Islet precursor cell (in vitro differentiated cells): ENCODE measurements around the gene SHTN1.

Source experiments
- DNase-seq: peaks from one replicate; pipeline ENCODE4 v3.0.0-alpha.2; 2018

Gene SHTN1

DNA sequence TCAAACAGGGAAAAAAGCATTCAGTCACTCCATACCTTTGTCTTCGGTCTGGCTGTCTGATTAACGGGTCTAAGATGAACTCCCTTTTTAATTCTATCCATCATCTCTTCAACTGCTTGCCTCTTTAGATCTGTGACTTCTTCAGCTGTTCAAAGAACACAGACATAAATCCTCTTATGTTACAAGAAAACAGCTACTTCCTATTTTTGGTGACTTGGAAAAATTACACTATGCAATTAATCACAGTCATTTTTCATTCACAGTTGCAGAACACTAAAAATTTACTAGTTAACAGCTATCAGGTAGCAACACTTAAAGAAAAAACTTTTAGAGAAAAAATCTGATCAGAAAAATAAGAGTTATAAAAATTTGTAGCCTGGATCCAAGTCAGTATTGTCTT, 89.6 kb downstream of the SHTN1 start:
- DNase-seq, result no peak

- no peak for DNase-seq
Observed at GRCh38 chr10:116913695-116914094, 91.3 kb downstream of the SHTN1 start.

- no peak for DNase-seq
Observed at GRCh38 chr10:116912162-116912561, 92.8 kb downstream of the SHTN1 start.

DNA sequence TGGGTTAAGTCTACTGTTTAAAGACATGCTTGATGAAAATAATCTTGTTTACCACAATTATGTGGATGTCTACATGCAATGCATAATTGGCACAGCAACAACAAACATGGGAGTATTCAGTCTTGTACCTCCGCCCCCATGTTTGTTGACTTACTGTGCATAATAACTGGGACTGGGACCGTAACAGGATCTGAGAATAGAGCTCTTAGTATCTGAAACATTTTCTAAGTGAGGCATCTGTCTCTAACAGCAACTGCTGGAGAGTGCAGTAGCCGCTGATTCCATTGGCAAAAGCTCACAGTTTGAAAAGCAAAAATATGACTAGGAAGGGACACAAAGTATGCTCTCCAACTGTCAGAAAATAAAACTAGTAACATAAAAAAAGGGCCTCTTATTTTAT, 94.1 kb downstream of the SHTN1 start:
- DNase-seq, result no peak

DNA sequence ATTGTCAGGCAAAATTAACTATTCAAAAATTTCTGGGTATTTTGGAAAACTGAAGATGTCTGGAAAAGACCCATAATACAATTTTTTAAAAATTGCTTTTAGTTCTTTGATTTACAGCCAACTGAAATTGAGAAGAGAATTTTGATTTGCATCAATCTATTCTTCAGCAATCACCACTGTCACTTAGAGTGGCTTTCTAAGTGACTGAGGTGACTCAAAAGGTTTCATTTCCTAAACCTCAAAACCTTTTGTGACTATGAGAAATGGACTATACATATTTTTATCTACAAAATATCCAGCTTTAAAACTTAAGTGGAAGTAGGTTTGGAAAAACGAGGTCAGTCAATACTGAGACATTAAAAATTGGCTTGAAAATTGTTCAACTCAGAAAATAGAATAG, 95.7 kb downstream of the SHTN1 start:
- DNase-seq, result no peak

GRCh38 chr10:116907245-116907987, 97.6 kb downstream of the SHTN1 start:
- no peak for DNase-seq

DNA sequence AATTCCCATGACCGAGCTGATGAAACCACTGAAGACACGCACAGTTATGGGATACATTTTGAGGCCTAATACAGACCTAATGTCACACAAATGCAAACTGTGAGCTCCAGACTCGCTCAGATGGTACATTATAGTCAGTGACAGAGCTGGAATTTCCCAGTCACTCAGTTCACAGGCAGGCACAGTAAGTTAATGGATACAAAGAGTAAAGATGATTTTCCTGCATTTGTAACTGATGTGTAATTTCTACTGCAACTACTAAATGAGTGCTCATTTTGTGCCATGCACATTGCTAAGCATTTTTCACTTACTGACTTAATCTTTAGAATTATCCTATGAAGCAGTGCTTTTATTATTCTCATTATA, 99.2 kb downstream of the SHTN1 start:
- DNase-seq, result no peak

GRCh38 chr10:116899626-116900025, 105.4 kb downstream of the SHTN1 start:
- no peak for DNase-seq

GRCh38 chr10:116893686-116894037, 111.3 kb downstream of the SHTN1 start:
- DNase-seq, result no peak

DNA sequence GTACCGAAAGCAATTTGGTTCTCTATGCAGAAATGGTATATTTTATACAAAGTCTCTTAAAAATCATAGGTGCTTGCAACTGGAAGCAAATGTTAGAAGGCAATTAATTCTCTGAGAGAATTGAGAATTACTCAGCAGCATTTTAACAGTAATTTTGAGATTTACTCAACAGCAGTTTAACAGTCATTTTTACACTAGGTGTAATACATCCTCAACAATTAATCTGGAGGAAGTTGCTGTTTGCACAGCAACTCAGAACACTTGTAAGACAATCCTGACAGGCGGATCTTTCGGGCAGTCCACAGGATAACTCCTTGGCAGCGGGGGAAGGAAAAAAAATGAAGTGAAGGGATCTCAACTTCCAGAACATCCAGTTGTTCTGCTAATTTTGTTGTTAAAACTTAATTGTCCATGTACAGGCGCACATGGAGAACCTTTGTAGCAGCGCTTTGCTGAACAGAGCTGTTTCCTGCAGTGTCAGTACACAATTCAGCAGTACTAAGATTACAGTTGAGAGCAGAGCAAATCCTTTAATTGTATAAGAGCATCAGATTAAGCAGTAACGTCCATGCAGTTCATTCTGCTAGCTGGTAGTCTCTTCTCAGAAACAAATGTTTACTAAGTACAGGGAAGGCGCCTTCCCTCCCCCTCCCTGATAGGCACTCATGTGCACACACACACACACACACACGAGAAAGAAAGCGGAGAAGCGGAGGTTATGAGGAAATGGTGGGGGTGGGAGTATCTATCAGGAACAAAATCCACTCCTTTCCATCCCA, 111.9 kb downstream of the SHTN1 start:
- DNase-seq, result no peak

DNA sequence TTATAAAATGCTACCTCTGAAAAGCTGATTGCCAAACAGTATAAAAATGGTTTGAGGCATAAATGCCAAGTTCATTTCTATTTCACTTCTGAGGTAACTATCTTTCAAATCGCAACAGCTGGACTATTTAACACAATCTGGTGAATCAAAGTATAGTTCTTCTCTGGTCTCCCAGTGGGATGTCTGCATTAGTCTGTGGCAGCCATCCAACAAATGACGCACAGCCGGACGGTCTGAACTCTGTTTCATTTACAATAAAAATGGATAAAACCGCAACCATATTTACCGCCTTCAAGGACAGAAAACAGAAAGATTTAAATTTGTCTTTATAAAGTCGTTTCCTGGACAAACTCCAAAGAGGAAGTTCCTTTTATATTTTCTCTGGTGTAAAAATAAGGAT, 113.8 kb downstream of the SHTN1 start:
- no peak for DNase-seq

- DNase-seq, result no peak
Observed at GRCh38 chr10:116889066-116889465, 115.9 kb downstream of the SHTN1 start.

- DNase-seq, result peak; percentile 88
Observed at GRCh38 chr10:116888380-116889055, 116.5 kb downstream of the SHTN1 start.

- DNase-seq, result no peak
Observed at GRCh38 chr10:116886772-116887171, 118.2 kb downstream of the SHTN1 start.

DNA sequence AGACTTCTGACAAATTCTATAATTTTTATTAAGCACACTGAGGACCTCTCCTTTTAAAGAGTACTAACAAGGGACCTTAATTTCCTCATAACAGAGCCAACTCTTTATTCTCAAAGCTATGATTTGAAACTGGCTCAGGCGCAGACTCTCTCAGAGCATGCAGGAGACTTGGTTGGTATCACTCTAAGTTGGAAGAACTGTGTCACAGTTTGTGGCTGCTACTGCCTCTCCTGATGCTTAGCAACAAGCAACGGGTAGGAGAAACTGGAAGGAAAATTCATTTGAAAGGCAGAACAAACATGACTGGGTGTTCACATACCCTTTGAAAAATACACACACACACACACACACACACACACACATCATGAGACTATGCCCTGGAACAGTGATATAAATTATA, 122.3 kb downstream of the SHTN1 start:
- DNase-seq, result no peak

DNA sequence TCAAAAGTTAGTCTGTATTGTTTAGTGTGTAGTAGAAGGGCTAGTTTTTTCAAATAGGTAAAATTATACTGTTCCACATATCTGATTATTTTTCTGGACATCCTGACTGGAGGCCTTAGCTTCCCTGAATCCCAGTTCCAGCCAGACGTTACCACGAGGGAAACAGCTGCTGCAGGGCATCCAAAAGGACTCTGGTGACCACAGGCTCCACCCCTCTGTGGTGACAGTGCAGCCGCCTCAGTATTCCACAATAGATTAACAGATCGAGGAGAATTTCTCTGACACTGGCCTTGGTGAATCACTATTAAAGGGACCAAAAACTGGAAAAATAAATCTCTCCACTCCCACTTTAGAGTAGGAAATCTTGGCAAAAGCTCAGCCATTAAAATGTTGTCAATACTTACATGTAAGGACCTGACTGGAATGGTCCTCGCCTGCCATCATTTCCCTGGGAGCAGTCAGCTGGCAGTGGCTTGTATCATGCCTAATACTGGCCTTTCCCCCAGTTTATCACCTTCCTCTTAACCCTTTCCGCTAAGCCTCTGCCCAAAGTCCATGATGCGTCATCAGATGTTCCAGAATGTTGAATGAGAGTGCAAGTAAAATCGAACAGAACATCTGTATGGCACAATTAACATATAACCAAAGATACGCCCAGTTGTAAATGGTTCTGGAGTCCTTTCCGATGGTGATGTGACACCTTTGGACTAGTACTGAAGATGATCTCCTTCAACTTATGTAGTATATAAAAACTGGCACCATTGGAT, 124.1 kb downstream of the SHTN1 start:
- no peak for DNase-seq

GRCh38 chr10:116879817-116880216, 125.2 kb downstream of the SHTN1 start:
- no peak for DNase-seq

- DNase-seq, result no peak
Observed at GRCh38 chr10:116878123-116878522, 126.9 kb downstream of the SHTN1 start.

- DNase-seq, result no peak
Observed at GRCh38 chr10:116877391-116877790, 127.6 kb downstream of the SHTN1 start.

- no peak for DNase-seq
Observed at GRCh38 chr10:116875897-116876296, 129.1 kb downstream of the SHTN1 start.

- DNase-seq, result no peak
Observed at GRCh38 chr10:116873134-116873533, 131.9 kb downstream of the SHTN1 start.

GRCh38 chr10:116870949-116871348, 134.0 kb downstream of the SHTN1 start:
- DNase-seq, result no peak

DNA sequence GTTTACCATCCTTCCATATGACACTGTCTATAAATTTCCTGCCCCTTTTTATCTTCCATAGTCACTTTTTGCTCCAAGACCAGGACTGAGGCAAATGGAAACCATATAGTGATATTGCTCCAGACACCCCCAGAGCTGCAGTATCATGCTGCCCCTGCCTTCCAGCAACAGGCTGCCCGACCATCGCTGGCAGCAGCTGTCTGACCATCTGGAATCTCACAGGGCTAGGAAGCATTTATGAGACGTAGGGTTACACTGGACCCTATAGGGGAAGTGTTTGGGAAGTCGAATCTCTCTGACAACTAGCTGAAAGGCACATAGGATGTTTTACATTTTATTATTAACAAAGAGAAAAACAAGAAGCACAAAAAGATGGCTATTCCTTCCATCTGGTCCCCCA, 136.3 kb downstream of the SHTN1 start:
- no peak for DNase-seq
